ENCODE measurements around the gene ANTXR1. TPM values are rescaled to one million over a fixed set of nuclear protein-coding genes. Genes with fewer than 3 reads are reported as not detected.

The ANTXR1 gene
- total RNA-seq, 1 experiment from 2014 or later: 8.1 TPM

DNA sequence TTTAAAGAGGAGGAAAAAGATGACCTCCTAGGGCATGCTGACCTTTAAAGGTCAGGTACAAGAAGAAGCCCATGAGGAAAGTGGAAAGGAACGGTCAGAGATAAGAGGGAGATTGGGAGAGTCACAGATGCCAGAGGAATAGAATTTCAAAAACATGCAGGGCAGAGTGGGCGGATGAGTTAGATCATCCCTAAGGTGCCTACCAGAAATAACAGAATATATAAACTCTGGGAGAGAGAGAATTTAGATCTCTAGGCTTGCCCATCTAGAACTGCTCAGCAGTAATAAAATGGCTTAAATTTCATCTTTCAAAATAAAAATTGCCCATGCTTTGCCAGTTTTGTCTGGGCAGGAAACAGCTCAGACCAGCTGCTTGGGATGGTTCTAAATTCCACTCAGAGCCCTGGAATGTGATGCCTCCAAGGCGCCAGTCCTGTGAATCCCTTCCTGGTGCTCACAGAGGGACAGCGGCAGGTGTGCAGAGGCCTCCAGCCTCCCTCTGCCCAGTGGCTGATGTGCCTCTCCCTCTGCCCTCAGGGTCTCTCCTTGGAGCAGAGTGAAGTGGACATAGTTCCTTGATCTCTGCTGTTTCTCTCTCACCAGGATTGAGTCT, 130.9 kb downstream of the ANTXR1 start:
- in situ Hi-C loops (cut with HindIII; ENCODE audit: low sequenced_read_pairs): no loop called here
- no peak for DNase-seq (ENCODE audit: low spot score)

DNA sequence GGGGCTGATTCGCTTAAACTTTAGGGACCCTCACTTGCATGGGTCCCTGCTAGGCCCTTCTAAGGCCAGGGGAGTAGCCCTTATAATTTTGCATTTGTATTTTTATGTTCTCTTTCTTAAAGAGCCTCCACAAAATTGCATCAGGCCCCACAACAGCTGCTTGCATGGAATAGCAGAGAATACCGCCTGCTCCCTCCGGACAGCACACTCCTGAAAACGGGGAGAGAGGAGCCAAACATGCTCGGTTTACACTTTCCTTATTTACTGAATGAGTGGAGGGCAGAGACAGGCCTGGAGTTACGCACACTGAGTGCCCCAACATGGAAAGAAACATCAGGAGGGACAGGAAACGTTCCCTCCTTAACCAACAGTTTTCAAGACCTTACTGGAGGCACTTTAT, 132.2 kb downstream of the ANTXR1 start:
- in situ Hi-C loops (cut with HindIII; ENCODE audit: low sequenced_read_pairs): no loop called here

DNA sequence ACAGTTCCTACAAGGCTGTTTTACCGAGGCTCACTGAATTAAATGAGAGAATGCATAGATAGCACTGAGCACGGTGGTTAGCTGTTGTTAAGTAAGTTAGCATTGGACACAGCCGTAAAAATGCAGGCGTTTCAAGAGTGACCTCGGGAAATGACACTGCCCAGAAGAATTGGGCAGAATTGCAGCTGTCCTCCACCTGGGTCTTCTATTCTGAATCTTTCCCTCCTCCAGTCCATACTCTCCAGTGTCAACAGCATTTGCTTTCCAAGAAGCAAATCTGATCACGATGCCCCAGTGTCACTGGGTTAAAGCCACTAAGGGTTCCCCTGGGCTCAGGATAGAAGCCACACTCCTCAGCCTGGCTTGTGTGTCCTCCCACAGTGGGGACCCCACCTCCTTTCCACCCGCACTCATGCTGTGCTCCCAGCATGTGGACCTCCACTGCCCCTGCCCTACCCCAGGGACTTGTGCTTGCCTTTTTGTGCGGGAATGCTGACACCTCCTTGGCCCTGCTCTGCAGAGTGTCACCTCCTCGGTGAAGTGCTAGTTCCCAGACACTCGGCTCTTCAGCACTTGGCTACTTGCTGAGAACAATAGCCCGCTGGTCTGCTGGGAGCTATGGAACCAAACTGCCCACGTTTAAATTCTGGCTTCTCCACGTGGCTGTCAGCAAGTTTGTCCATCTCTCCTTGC, 135.0 kb downstream of the ANTXR1 start:
- DNase-seq (ENCODE audit: low spot score): no peak
- in situ Hi-C loops (cut with HindIII; ENCODE audit: low sequenced_read_pairs): no loop called here

More for the DNA sequence above, 132.2 kb downstream of the ANTXR1 start:
- DNase-seq (ENCODE audit: low spot score): no peak

DNA sequence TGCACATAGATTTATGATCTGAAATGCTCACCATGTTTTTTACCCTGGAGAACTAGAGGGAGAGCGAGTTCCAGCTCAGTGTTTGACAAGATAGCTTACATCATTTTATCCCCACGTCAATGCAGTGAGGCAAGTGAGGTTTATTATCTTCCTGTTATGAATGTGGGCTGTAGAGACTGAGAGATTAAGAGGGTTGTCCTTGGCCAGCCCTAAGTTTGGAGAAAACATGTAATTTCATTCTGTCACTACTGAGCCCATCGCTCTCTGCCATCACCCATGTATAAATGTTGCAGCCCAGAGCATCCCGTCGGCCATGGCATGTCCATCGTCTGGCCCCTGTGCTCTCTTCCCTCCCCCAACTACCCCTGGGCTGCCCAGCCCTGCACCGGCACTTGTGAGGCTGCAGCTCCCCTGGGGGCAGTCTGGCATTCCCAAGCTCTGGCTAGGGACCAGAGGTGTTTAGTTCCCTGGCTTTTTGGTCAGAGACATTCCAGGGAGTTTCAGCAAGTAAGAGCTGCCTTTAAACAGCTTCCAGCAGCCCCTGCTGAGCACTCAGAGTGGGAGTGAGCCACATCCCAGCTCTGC, 136.7 kb downstream of the ANTXR1 start:
- DNase-seq (ENCODE audit: low spot score): no peak
- in situ Hi-C loops (cut with HindIII; ENCODE audit: low sequenced_read_pairs): no loop called here

DNA sequence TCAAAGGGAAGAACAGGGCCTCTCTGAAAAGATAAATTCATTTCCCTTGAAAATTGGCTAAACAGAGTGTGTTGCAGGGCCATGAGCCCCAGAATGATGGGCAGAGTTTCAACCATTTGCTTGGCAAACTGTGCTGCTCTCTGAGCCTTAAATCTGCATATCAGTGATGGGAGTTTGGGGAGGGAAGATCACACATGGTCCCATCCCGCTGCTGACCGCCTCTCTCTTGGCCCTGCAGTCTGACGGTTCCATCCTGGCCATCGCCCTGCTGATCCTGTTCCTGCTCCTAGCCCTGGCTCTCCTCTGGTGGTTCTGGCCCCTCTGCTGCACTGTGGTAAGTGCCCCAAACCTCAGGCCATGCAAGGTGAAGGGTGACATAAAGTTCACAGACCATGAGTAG, 139.0 kb downstream of the ANTXR1 start:
- in situ Hi-C loops (cut with HindIII; ENCODE audit: low sequenced_read_pairs): no loop called here
- DNase-seq (ENCODE audit: low spot score): no peak

DNA sequence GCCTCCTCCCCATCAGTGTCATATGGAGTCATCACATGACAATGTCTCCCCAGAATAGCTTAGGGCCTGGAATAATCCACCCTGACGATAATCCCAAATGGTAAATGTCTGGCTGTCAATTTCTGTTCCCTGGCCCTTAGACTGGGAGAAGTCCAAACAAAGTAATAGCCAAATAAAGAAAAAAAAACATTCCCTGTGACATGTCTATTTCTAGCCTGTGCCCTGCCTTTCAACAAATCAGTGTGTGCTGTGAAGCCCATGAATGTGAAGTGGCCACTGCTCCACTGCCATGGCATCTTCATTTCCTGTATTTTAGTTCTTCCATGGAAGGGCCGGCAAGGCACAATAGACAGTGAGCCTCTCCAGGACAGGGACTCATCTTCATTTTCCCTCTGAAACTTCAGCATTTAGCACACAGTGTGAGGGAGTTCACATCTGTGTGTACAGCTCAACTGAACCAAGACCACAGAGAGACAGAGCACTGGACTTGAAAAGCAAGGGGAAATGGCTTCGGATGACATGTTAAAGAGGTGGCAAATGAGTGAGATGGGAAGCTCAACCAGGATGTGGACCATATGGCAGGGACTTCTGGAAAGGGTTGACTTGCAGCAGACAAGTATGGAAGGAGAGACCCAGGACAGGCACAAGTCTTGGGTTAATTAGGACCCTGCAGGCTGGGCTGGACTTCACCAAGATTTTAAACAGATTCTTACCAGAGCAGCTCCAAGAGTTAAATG, 140.0 kb downstream of the ANTXR1 start:
- DNase-seq (ENCODE audit: low spot score): no peak
- in situ Hi-C loops (cut with HindIII; ENCODE audit: low sequenced_read_pairs): no loop called here

DNA sequence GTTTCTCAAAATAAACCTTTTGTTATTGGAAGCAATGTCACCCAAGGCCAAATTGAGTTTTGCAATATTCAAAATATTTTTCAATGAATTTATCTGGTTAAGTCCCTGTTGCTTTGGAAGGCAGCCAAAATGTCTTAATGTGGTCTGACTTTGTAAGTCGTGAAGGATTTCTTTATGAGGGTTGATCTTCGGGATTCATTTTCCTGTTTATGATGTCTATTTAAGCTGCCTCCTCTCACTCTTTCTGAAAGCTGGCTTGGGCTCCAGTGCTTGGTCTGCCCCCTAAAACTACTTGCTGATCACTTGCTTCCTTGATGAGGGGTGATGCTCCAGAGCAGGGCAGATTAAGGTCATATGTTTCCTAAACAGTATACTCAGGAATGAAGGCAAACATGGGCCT, 141.1 kb downstream of the ANTXR1 start:
- in situ Hi-C loops (cut with HindIII; ENCODE audit: low sequenced_read_pairs): no loop called here
- DNase-seq (ENCODE audit: low spot score): no peak

DNA sequence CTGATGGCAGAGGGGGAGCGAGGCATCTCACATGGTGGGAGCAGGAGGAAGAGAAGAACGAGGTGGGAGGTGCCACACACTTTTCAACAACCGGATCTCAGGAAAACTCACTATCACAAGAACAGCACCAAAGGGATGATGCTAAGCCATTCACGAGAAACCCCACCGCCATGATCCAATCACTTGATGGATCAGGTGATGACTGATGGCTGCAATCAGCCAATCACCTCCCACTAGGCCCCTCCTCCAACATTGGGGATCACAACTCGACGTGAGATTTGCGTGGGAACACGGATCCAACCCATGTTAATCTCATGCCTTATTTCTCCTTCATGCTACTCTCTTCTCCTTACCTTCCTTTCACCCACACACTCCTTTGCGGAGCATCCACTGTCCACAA, 143.6 kb downstream of the ANTXR1 start:
- in situ Hi-C loops (cut with HindIII; ENCODE audit: low sequenced_read_pairs): no loop called here
- no peak for DNase-seq (ENCODE audit: low spot score)

DNA sequence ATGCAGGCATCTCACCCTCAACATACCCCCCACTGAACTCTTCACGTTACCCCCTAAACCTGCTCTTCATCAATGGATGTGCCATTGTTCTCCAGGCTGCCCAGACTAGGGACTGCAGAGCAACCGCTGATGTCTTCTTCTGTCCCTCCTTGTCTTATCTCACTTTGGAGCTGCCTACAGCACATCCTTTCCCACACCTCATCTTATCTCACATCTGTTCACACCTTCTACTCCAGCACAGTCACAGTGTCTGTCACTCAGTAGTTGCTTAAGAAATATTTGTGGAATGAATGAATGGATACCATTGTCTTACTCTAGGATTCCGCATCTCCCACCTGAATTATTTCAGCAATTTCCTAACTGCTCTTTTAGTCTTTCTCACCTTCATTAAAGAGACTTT, 144.5 kb downstream of the ANTXR1 start:
- DNase-seq (ENCODE audit: low spot score): no peak
- in situ Hi-C loops (cut with HindIII; ENCODE audit: low sequenced_read_pairs): no loop called here

DNA sequence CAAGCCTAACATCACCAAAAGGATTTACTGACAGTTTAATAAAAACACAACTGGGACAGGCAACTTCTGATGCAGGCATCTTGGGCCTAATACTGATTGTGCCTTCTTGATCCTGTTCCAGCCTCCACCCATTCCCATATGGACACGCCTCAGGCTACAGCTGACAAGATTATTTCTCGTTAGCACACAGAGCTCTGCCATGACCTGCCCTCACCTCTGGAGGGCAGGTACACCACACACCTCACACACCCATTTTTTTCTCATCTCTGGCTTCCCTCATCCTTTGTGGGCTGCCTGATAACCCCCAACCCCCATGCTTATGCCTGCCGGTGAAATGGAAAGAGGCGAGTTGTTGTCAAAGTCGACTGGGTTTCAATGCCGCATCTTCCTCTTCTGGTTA, 147.0 kb downstream of the ANTXR1 start:
- in situ Hi-C loops (cut with HindIII; ENCODE audit: low sequenced_read_pairs): no loop called here
- no peak for DNase-seq (ENCODE audit: low spot score)

DNA sequence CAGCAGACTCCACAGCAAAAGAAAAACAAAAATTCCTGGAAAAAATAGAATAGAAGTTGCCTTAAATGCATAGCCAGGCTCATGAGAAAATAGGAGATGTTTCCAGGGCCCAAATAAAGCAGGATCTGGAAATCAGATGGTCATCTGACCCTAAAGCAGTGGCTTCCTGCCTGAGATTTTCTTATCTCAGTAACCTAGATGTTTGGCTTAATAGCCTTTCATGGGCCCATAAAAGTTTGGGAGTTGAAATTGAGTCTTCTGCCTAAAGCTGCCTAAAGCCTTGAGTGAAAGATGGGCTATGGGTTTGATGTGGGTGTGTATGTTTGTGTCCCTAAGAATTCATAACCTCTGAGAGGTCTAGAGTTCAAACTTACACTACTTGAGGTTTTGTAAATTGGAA, 149.1 kb downstream of the ANTXR1 start:
- no peak for DNase-seq (ENCODE audit: low spot score)
- in situ Hi-C loops (cut with HindIII; ENCODE audit: low sequenced_read_pairs): no loop called here

DNA sequence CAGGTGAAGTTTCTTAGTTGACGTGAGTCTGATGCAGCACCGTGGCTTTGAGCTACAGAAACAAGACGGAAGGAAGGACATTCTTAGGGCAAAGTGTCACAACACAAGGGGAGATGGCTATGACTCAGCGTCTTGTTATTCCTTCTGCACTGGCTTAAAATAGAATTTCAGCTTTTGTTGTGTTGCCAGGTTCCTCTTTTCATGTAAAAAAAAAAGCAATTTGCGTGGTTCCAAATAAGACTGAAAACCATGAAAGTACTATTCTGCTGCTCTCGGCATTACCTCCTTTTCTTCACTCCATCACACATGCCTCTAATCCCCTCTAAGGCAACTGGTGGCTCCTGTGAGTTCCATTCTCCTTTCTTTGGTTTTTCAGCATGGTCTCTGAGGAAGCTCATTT, 150.1 kb downstream of the ANTXR1 start:
- DNase-seq (ENCODE audit: low spot score): peak; percentile 8
- in situ Hi-C loops (cut with HindIII; ENCODE audit: low sequenced_read_pairs): no loop called here

DNA sequence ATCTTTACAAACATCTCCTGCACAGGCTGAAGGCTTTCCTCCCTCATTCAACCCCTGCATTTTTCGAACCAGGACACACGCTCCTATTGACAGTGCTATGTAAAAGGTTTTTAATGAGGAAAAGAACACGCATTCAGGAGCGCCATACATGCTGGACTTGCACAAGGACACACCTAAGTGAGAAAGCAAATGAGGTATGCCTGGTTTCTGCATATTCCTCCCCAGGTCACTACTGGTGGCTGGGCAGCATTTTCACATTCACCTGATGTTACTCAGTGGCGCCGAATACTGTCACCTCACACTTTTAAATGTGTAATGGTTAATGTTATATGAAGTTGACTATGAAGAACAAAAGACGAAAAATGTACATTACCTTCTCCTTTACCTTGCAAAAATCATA, 150.6 kb downstream of the ANTXR1 start:
- in situ Hi-C loops (cut with HindIII; ENCODE audit: low sequenced_read_pairs): no loop called here
- no peak for DNase-seq (ENCODE audit: low spot score)

DNA sequence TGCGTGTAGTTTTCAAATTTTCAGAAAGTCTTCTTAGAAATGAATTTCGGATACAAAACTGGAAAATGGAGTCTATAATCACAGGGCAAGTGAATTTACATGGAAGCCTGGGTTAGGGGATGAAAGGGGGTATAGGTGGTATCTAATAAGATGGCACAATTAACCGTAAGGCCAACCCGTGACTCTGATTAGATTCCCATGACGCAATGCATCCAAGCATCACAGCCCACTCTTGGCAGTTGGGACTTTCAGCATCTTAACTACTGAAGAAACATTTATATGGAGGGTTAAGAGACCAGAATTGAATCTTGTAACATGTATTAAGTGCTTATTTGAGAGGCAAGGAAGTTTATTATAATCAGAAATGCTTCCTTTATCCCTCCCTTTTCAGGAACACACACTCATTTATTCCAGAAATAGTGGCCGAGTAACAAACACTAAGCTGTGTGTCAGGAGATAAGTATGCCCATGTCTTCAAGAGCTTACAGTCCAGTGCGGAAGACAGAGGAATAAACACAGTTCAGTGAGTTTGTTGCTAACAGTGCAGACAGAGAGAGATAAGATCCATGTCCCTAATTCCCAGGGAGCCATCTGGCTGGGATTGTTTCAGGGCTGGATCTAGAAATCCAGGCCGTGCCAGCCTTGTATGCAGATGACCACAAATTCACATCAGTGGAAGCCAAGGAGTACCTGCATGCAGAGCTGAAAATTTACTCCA, 151.2 kb downstream of the ANTXR1 start:
- in situ Hi-C loops (cut with HindIII; ENCODE audit: low sequenced_read_pairs): no loop called here
- peak; percentile 47 for DNase-seq (ENCODE audit: low spot score)

DNA sequence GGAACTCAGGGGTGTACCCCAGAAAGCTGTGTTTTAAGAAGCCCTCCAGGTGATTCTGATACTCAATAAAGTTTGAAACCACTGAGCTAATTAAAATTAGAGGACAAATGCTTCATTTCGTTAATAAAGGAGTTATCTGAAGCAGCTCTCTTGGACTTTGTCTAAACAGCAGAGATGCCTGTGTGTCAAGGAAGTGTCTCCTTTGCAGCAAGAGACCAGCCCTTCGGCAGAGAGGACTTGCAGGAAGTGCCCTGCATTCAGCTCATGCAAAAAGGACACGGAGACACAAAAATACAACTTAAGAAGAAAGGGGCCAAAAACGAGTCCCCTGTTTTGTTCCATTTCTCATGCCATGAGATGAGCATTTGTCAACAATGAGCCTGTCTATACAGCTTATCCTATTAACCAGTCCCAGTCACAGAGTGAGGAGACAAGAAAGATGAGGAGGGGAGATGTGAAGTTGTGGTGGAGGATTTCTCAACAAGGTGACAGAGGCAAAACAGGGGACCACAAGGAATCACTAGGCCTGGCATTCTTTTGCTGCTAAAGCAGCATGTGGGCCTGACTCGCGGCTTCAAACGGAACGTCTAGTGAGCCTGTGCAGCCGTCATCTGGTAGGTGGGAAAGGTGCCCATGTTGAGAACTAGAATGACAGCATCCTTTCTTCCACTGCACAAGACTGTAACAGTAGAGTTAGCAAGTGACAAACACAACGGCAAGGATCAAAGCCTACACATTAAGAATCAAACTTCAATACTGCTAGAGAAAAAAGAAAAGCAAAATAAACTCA, 152.3 kb downstream of the ANTXR1 start:
- in situ Hi-C loops (cut with HindIII; ENCODE audit: low sequenced_read_pairs): no loop called here
- peak; percentile 40 for DNase-seq (ENCODE audit: low spot score)

DNA sequence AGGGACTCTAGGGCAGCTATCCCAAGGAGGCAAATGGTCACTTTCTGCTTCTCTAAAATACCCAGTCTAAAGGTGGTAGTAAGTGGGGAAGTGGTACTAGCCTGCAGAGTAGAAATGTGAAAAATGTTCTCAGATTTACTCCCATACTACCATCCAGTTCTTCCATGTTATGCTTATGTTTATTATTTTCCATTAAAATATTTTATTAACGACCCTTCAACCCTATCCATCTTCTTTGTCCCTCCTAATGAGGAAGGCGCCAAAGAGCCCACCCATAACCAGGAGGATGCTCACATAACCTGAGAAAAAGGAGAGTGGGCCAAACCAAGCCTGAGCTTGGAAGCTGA, 153.5 kb downstream of the ANTXR1 start:
- in situ Hi-C loops (cut with HindIII; ENCODE audit: low sequenced_read_pairs): no loop called here
- DNase-seq (ENCODE audit: low spot score): no peak

DNA sequence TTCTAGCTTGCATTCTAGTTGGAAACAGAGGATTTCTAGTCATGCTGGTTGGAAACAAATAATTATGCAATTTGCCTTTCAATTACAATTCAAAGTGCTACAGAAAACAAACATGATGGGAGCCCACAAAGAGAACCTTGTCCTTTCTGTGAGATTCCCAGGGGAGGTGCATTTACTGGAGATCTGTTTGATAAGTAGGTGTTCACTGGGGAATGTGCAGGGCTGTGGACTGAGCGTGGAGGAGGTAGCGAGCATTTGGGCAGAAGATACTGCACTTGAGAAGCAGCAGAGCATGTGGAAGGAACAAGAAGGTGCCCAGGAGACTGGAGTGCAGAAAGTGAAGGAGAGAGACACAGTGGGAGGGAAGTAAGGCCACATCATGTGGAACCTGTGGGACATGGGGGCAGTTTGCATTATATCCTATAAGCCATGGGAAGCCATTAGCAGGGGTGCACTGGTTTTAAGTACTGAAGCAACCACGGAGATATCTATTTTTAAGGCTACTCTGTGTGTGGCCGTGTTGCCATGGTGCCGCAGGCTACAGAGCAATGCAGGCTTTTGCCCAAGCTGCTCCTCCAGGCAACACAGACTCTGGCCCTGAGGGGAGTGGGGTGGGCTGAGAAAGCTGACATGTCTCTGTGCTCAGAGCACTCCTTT, 154.0 kb downstream of the ANTXR1 start:
- in situ Hi-C loops (cut with HindIII; ENCODE audit: low sequenced_read_pairs): no loop called here
- no peak for DNase-seq (ENCODE audit: low spot score)

DNA sequence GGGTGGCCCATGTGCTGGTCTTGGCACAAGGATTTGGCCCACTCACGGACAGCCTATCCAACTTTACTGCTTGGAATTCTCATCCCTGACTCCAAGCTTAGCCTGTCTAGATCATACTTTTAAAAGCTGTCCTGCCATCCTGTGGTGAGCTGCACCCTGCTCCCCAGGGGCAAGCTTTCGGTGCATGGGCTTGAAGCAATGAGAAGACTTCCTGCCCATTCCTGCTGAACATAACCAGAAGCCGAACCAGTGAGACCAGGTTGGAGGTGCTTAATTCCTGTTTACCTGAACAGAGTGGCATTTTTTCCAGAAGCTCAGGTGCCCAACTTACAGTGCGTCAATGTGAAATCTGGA, 154.5 kb downstream of the ANTXR1 start:
- in situ Hi-C loops (cut with HindIII; ENCODE audit: low sequenced_read_pairs): no loop called here
- no peak for DNase-seq (ENCODE audit: low spot score)
